Stomach (tissue), 4 donors: ENCODE measurements around the gene RECK.

ENCODE experiments used
- EP300 ChIP-seq: sonication (generic); formaldehyde crosslinking; IDR thresholded peaks from one replicate; pipeline ENCODE4 v1.6.1; 2017; ENCODE audit warnings: antibody characterized with exemption
- POLR2A ChIP-seq, 4 donors: fragments of 450-650 bp; IDR thresholded peaks; one replicate each; pipeline ENCODE4 v1.6.1; 2016; ENCODE audit warnings: antibody characterized with exemption in 4 of 4, control low read depth in 2 of 4, mild to moderate bottlenecking in 1 of 4, moderate library complexity in 1 of 4
- POLR2AphosphoS5 ChIP-seq, 3 donors: sonication (generic); formaldehyde crosslinking; IDR thresholded peaks; one replicate each; pipeline ENCODE4 v1.6.1; 2016; ENCODE audit warnings: antibody characterized with exemption in 3 of 3
- TF ChIP-seq, protein P1 (sequence below), 7 experiments: fragments of 450-650 bp in 4 of 7; fragments of 200-600 bp in 3 of 7; sonication (generic) in 3 of 7; IDR thresholded peaks; one replicate each; pipeline ENCODE4 v1.5.1; 2016 to 2019; ENCODE audit warnings: antibody characterized with exemption in 7 of 7, control low read depth in 2 of 7, mild to moderate bottlenecking in 1 of 7

- TF ChIP-seq POLR2A (IDR thresholded peaks at IDR 0.05) (no peak), POLR2AphosphoS5 (IDR thresholded peaks at IDR 0.05) (no peak), EP300 (no peak)
- TF ChIP-seq, protein P1, sequence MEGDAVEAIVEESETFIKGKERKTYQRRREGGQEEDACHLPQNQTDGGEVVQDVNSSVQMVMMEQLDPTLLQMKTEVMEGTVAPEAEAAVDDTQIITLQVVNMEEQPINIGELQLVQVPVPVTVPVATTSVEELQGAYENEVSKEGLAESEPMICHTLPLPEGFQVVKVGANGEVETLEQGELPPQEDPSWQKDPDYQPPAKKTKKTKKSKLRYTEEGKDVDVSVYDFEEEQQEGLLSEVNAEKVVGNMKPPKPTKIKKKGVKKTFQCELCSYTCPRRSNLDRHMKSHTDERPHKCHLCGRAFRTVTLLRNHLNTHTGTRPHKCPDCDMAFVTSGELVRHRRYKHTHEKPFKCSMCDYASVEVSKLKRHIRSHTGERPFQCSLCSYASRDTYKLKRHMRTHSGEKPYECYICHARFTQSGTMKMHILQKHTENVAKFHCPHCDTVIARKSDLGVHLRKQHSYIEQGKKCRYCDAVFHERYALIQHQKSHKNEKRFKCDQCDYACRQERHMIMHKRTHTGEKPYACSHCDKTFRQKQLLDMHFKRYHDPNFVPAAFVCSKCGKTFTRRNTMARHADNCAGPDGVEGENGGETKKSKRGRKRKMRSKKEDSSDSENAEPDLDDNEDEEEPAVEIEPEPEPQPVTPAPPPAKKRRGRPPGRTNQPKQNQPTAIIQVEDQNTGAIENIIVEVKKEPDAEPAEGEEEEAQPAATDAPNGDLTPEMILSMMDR (IDR thresholded peaks at IDR 0.05): no peak
These were observed 82.0 kb downstream of the RECK start for GRCh38 chr9:36118706-36119105.
